GM23338 (cell line): ENCODE data around the gene ZNF526. TPM values are rescaled to one million over a fixed set of nuclear protein-coding genes. Genes with fewer than 3 reads are reported as not detected.

Experiments used
- ATAC-seq: fragments of 200-7000 bp; cut with Tn5 transposase; 3 replicates; pipeline ENCODE4 v1.9.1; 2020
- DNase-seq: peaks from one replicate; pipeline ENCODE4 v3.0.0-alpha.2; 2015; ENCODE audit warnings: low spot score
- H2AFZ ChIP-seq: fragments of 200-600 bp; sonication (generic); 2 replicates; pipeline ENCODE4 v1.8.0; 2016; ENCODE audit warnings: antibody characterized with exemption, mild to moderate bottlenecking, moderate library complexity
- H3F3A ChIP-seq: fragments of 200-600 bp; sonication (generic); replicated peaks from 2 replicates; pipeline ENCODE4 v1.8.0; 2017; ENCODE audit warnings: antibody characterized with exemption, mixed run types, low read depth
- H3K27ac ChIP-seq: fragments of 200-600 bp; sonication (generic); 2 replicates; pipeline ENCODE4 v1.6.1; 2016; ENCODE audit warnings: low read depth
- H3K27me3 ChIP-seq: fragments of 200-600 bp; sonication (generic); 2 replicates; pipeline ENCODE4 v1.8.0; 2016; ENCODE audit warnings: mild to moderate bottlenecking, mixed run types, moderate library complexity; ENCODE audit not compliant: insufficient read depth
- H3K36me3 ChIP-seq: fragments of 200-600 bp; sonication (generic); 2 replicates; pipeline ENCODE4 v1.8.0; 2016; ENCODE audit warnings: mild to moderate bottlenecking; ENCODE audit not compliant: insufficient read depth
- H3K4me1 ChIP-seq: fragments of 200-600 bp; sonication (generic); 2 replicates; pipeline ENCODE4 v1.8.0; 2016; ENCODE audit warnings: mild to moderate bottlenecking, moderate library complexity; ENCODE audit not compliant: insufficient read depth
- H3K4me2 ChIP-seq: fragments of 200-600 bp; sonication (generic); 2 replicates; pipeline ENCODE4 v1.7.1; 2017; ENCODE audit warnings: mixed run types
- H3K4me3 ChIP-seq: fragments of 200-600 bp; sonication (generic); 2 replicates; pipeline ENCODE4 v1.6.1; 2016; ENCODE audit warnings: mixed run types
- H3K79me2 ChIP-seq: fragments of 200-600 bp; sonication (generic); replicated peaks from 2 replicates; pipeline ENCODE4 v1.8.0; 2017; ENCODE audit warnings: mild to moderate bottlenecking; ENCODE audit not compliant: insufficient read depth
- H3K9me2 ChIP-seq: fragments of 200-600 bp; sonication (generic); 2 replicates; pipeline ENCODE4 v1.8.0; 2017; ENCODE audit not compliant: insufficient read depth
- H4K20me1 ChIP-seq: fragments of 200-600 bp; sonication (generic); replicated peaks from 2 replicates; pipeline ENCODE4 v1.8.0; 2017; ENCODE audit warnings: mild to moderate bottlenecking; ENCODE audit not compliant: insufficient read depth
- H3K27ac Mint-ChIP-seq: 2 replicates; pipeline ENCODE4 v1.8.0; 2020; ENCODE audit warnings: inconsistent platforms, mild to moderate bottlenecking, moderate library complexity, mixed read lengths
- H3K27me3 Mint-ChIP-seq: 3 replicates; pipeline ENCODE4 v1.8.0; 2022; ENCODE audit warnings: low read depth, mild to moderate bottlenecking, moderate library complexity, mixed read lengths, inconsistent platforms; ENCODE audit not compliant: insufficient read depth, poor library complexity
- H3K36me3 Mint-ChIP-seq: 3 replicates; pipeline ENCODE4 v1.8.0; 2021; ENCODE audit warnings: low read depth, mild to moderate bottlenecking, inconsistent platforms, moderate library complexity, mixed read lengths
- H3K4me1 Mint-ChIP-seq: 3 replicates; pipeline ENCODE4 v1.8.0; 2020; ENCODE audit warnings: mild to moderate bottlenecking, inconsistent platforms, mixed read lengths
- H3K4me3 Mint-ChIP-seq: 3 replicates; pipeline ENCODE4 v1.8.0; 2021; ENCODE audit warnings: moderate library complexity, mild to moderate bottlenecking, inconsistent platforms, mixed read lengths
- H3K9me3 Mint-ChIP-seq: 3 replicates; pipeline ENCODE4 v1.8.0; 2020; ENCODE audit warnings: moderate library complexity, mild to moderate bottlenecking, inconsistent platforms, mixed read lengths
- CREB1 ChIP-seq: fragments of 250-450 bp; sonication (Bioruptor Pico); IDR thresholded peaks from 2 replicates; pipeline ENCODE4 v1.5.0; 2020; ENCODE audit warnings: low read depth, mild to moderate bottlenecking, moderate library complexity
- EZH2 ChIP-seq: fragments of 200-600 bp; sonication (generic); IDR thresholded peaks from one replicate; pipeline ENCODE4 v1.8.0; 2017; ENCODE audit warnings: antibody characterized with exemption, mild to moderate bottlenecking, low read depth; ENCODE audit not compliant: unreplicated experiment
- EZH2phosphoT487 ChIP-seq: fragments of 200-600 bp; sonication (generic); IDR thresholded peaks from one replicate; pipeline ENCODE4 v1.8.1; 2018; ENCODE audit warnings: antibody characterized with exemption; ENCODE audit not compliant: unreplicated experiment
- JUNB ChIP-seq: IDR thresholded peaks from one replicate; pipeline ENCODE4 v1.6.1; 2016; ENCODE audit warnings: antibody characterized with exemption; ENCODE audit not compliant: unreplicated experiment
- NANOG ChIP-seq: IDR thresholded peaks from 2 replicates; pipeline ENCODE4 v1.6.1; 2016; ENCODE audit warnings: antibody characterized with exemption, borderline replicate concordance
- POLR2AphosphoS5 ChIP-seq: IDR thresholded peaks from 2 replicates; pipeline ENCODE4 v1.6.1; 2016; ENCODE audit warnings: antibody characterized with exemption, low read depth
- STAT1 ChIP-seq: IDR thresholded peaks from one replicate; pipeline ENCODE4 v1.6.1; 2016; ENCODE audit warnings: antibody characterized with exemption; ENCODE audit not compliant: unreplicated experiment
- ZNF331 ChIP-seq: fragments of 250-450 bp; sonication (Bioruptor Pico); IDR thresholded peaks from 2 replicates; pipeline ENCODE4 v1.5.0; 2020; ENCODE audit warnings: low read depth, mild to moderate bottlenecking, moderate library complexity
- polyA plus RNA-seq: library from polyadenylated mRNA; unstranded; fragments of >200 nt; fragmentation: Nextera tagmentation; extraction: Ambion mirVana; gene quantifications from 2 replicates; pipeline ENCODE4 v1.2.1, GENCODE V29; 2016
- total RNA-seq: library from RNA; depleted of rRNA; stranded (reverse); fragments of >200 nt; shearing (Covaris generic); gene quantifications from 2 replicates; pipeline ENCODE4 v1.2.3, GENCODE V29; 2014
- TF ChIP-seq, protein P1 (sequence below): IDR thresholded peaks from one replicate; pipeline ENCODE4 v1.6.1; 2018; ENCODE audit warnings: antibody characterized with exemption; ENCODE audit not compliant: unreplicated experiment
- TF ChIP-seq, protein P2 (sequence below): IDR thresholded peaks from 2 replicates; pipeline ENCODE4 v1.6.1; 2016; ENCODE audit warnings: antibody characterized with exemption
- TF ChIP-seq, protein P3 (sequence below), 2 experiments: fragments of 200-600 bp in 1 of 2; sonication (generic) in 1 of 2; conservative IDR thresholded peaks; 2 replicates each; pipeline versions ENCODE4 v1.5.1 to v1.6.1; 2016 to 2017; ENCODE audit warnings: antibody characterized with exemption in 2 of 2, low read depth in 2 of 2, mild to moderate bottlenecking in 2 of 2, moderate library complexity in 1 of 2

ZNF526 gene
- total and polyA plus RNA-seq, 2 experiments from 2014 or later: 4.7 to 13.3 TPM

DNA sequence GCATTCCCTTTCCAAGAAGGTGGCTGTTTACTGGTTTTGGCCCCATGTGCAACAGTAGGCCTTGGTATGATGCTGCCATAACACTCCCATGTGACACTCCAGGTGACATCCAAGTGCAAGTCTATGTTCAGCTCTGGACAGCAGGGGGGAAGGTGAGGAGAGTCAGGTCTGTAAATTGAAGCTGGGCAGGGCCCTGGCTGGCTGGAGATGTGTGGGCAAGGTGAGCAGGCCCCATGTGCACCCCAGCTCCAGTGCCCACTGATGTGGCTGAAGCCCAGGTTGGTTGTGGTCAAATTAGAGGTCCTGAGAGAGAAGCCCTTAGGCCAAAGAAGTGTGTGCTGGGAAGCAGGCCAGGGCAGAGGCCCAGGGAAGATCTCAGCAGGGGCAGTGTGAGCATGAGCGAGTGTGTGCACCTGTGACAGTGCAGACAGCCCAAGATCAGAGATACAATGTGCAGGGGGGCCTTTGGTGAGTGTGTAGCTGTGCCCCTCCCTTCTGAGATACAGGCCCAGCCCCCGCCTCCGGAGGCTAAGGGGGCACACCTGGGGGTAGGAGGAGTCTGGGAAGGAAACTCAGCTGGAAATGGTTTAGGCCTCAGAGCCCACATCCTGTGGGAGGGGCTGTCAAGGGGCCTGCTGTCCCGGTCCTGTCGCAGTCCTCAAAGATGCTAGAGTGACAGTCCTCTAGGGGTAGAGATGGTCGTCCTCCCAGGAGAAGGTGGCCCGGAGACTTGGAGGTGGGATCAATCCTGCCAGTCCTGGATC is 21.3 kb upstream of the ZNF526 start:
- peaks cover 15% of the 10 kb centered on the region for H3K27me3 Mint-ChIP-seq
- H3K4me3 Mint-ChIP-seq: no peak overlapping the region; the same call in 2 of the 3 replicates
- no peak for ATAC-seq
- H3K36me3 Mint-ChIP-seq: peaks cover 71% of the 10 kb centered on the region
- Histone ChIP-seq H3F3A (peaks cover 2% of the 10 kb centered on the region; the same call in 1 of the 2 replicates), H3K4me1 (peaks cover 15% of the 10 kb centered on the region), H3K79me2 (peaks cover 18% of the 10 kb centered on the region), H3K27ac (no peak overlapping the region), H3K36me3 (peaks cover 10% of the 10 kb centered on the region), H3K4me3 (no peak overlapping the region), H3K9me2 (no peaks in the 10 kb centered on the region), H4K20me1 (peaks cover 31% of the 10 kb centered on the region; the same call in 1 of the 2 replicates), H2AFZ (no peak overlapping the region), H3K27me3 (no peaks in the 10 kb centered on the region), H3K4me2 (no peak overlapping the region)
- peak; percentile 32 for DNase-seq
- peak overlapping the region; percentile 19; the same call in 1 of the 2 replicates for H3K27ac Mint-ChIP-seq
- peaks cover 49% of the 10 kb centered on the region for H3K4me1 Mint-ChIP-seq
- no peak for TF ChIP-seq EZH2phosphoT487
- no peak for TF ChIP-seq NANOG
- TF ChIP-seq CREB1 (CRISPR knock-in tag): no peak
- TF ChIP-seq, protein P1, sequence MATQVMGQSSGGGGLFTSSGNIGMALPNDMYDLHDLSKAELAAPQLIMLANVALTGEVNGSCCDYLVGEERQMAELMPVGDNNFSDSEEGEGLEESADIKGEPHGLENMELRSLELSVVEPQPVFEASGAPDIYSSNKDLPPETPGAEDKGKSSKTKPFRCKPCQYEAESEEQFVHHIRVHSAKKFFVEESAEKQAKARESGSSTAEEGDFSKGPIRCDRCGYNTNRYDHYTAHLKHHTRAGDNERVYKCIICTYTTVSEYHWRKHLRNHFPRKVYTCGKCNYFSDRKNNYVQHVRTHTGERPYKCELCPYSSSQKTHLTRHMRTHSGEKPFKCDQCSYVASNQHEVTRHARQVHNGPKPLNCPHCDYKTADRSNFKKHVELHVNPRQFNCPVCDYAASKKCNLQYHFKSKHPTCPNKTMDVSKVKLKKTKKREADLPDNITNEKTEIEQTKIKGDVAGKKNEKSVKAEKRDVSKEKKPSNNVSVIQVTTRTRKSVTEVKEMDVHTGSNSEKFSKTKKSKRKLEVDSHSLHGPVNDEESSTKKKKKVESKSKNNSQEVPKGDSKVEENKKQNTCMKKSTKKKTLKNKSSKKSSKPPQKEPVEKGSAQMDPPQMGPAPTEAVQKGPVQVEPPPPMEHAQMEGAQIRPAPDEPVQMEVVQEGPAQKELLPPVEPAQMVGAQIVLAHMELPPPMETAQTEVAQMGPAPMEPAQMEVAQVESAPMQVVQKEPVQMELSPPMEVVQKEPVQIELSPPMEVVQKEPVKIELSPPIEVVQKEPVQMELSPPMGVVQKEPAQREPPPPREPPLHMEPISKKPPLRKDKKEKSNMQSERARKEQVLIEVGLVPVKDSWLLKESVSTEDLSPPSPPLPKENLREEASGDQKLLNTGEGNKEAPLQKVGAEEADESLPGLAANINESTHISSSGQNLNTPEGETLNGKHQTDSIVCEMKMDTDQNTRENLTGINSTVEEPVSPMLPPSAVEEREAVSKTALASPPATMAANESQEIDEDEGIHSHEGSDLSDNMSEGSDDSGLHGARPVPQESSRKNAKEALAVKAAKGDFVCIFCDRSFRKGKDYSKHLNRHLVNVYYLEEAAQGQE: no peak
- no peak for TF ChIP-seq ZNF331 (CRISPR knock-in tag)
- TF ChIP-seq EZH2: no peak
- no peak for TF ChIP-seq JUNB
- TF ChIP-seq POLR2AphosphoS5: no peak
- TF ChIP-seq, protein P2, sequence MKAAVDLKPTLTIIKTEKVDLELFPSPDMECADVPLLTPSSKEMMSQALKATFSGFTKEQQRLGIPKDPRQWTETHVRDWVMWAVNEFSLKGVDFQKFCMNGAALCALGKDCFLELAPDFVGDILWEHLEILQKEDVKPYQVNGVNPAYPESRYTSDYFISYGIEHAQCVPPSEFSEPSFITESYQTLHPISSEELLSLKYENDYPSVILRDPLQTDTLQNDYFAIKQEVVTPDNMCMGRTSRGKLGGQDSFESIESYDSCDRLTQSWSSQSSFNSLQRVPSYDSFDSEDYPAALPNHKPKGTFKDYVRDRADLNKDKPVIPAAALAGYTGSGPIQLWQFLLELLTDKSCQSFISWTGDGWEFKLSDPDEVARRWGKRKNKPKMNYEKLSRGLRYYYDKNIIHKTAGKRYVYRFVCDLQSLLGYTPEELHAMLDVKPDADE: no peak
- TF ChIP-seq, protein P3, sequence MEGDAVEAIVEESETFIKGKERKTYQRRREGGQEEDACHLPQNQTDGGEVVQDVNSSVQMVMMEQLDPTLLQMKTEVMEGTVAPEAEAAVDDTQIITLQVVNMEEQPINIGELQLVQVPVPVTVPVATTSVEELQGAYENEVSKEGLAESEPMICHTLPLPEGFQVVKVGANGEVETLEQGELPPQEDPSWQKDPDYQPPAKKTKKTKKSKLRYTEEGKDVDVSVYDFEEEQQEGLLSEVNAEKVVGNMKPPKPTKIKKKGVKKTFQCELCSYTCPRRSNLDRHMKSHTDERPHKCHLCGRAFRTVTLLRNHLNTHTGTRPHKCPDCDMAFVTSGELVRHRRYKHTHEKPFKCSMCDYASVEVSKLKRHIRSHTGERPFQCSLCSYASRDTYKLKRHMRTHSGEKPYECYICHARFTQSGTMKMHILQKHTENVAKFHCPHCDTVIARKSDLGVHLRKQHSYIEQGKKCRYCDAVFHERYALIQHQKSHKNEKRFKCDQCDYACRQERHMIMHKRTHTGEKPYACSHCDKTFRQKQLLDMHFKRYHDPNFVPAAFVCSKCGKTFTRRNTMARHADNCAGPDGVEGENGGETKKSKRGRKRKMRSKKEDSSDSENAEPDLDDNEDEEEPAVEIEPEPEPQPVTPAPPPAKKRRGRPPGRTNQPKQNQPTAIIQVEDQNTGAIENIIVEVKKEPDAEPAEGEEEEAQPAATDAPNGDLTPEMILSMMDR (conservative IDR thresholded peaks at IDR 0.05; ENCODE audit: low read depth in 2 of 2): no peak
- no peak for TF ChIP-seq STAT1
- H3K9me3 Mint-ChIP-seq: peaks cover 7% of the 10 kb centered on the region
